ENCODE data around the gene EPS8L2.

The EPS8L2 gene

GRCh38 chr11:773830-774229 lies 67.8 kb downstream of the EPS8L2 start:
- no peak overlapping the region for H3K4me3 ChIP-seq (replicated peaks; ENCODE audit: low read depth, low read length)
- no peak for TF ChIP-seq CTCF (IDR thresholded peaks at IDR 0.05; ENCODE audit: low read depth, low read length, missing control alignments)
- DNase-seq (ENCODE audit: extremely low read depth, low read depth), result no peak

GRCh38 chr11:774873-775592 lies 69.0 kb downstream of the EPS8L2 start:
- H3K4me3 ChIP-seq (replicated peaks; ENCODE audit: low read depth, low read length), result peak overlapping the region; percentile 97
- TF ChIP-seq CTCF (IDR thresholded peaks at IDR 0.05; ENCODE audit: low read depth, low read length, missing control alignments), result no peak
- DNase-seq (ENCODE audit: extremely low read depth, low read depth), result no peak

GRCh38 chr11:776263-776560 lies 70.2 kb downstream of the EPS8L2 start:
- DNase-seq (ENCODE audit: extremely low read depth, low read depth), result no peak
- no peak for TF ChIP-seq CTCF (IDR thresholded peaks at IDR 0.05; ENCODE audit: low read depth, low read length, missing control alignments)
- H3K4me3 ChIP-seq (replicated peaks; ENCODE audit: low read depth, low read length), result peak overlapping the region; percentile 97

- DNase-seq (ENCODE audit: extremely low read depth, low read depth), result no peak
- H3K4me3 ChIP-seq (replicated peaks; ENCODE audit: low read depth, low read length), result peak overlapping the region; percentile 97
- no peak for TF ChIP-seq CTCF (IDR thresholded peaks at IDR 0.05; ENCODE audit: low read depth, low read length, missing control alignments)
Observed at GRCh38 chr11:776561-777287, 70.7 kb downstream of the EPS8L2 start.

Measured in HFF-Myc (cell line).